BE2C (cell line): ENCODE data around the gene MAL.

Experiments
- DNase-seq: peaks from one replicate; pipeline ENCODE4 v3.0.0-alpha.2; 2020
- H3K27me3 ChIP-seq: fragments of 250-450 bp; sonication (Bioruptor Pico); 2 replicates; pipeline ENCODE4 v1.5.1; 2020; ENCODE audit warnings: mild to moderate bottlenecking
- H3K36me3 ChIP-seq: fragments of 250-450 bp; sonication (Bioruptor Pico); 2 replicates; pipeline ENCODE4 v1.5.1; 2020; ENCODE audit warnings: mild to moderate bottlenecking
- H3K4me1 ChIP-seq: fragments of 250-450 bp; sonication (Bioruptor Pico); 2 replicates; pipeline ENCODE4 v1.5.1; 2020
- H3K4me3 ChIP-seq: 2 replicates; pipeline ENCODE4 v1.5.1; 2011; ENCODE audit warnings: low read depth, low read length
- H3K9me3 ChIP-seq: fragments of 250-450 bp; sonication (Bioruptor Pico); 2 replicates; pipeline ENCODE4 v1.5.1; 2020
- CTCF ChIP-seq: IDR thresholded peaks from 2 replicates; pipeline ENCODE4 v1.5.1; 2012; ENCODE audit warnings: mild to moderate bottlenecking, low read depth, low read length

Gene MAL

GRCh38 chr2:94987074-94988020 is 38.2 kb upstream of the MAL start:
- DNase-seq = no peak
- TF ChIP-seq CTCF = no peak
- Histone ChIP-seq H3K4me1 (no peaks in the 10 kb centered on the region), H3K4me3 (no peak overlapping the region), H3K36me3 (no peaks in the 10 kb centered on the region), H3K27me3 (no peaks in the 10 kb centered on the region), H3K9me3 (no peaks in the 10 kb centered on the region)

GRCh38 chr2:94990956-94991355 is 34.6 kb upstream of the MAL start:
- DNase-seq = no peak
- Histone ChIP-seq H3K4me3 (no peak overlapping the region), H3K4me1 (no peaks in the 10 kb centered on the region), H3K27me3 (no peaks in the 10 kb centered on the region), H3K9me3 (no peaks in the 10 kb centered on the region), H3K36me3 (no peaks in the 10 kb centered on the region)
- no peak for TF ChIP-seq CTCF

- Histone ChIP-seq H3K9me3 (no peaks in the 10 kb centered on the region), H3K36me3 (no peaks in the 10 kb centered on the region), H3K27me3 (no peaks in the 10 kb centered on the region), H3K4me3 (no peak overlapping the region), H3K4me1 (no peaks in the 10 kb centered on the region)
- no peak for DNase-seq
- TF ChIP-seq CTCF = no peak
These were observed 33.1 kb upstream of the MAL start for GRCh38 chr2:94992360-94992759.

- Histone ChIP-seq H3K27me3 (no peaks in the 10 kb centered on the region), H3K4me1 (no peaks in the 10 kb centered on the region), H3K9me3 (no peaks in the 10 kb centered on the region), H3K4me3 (no peak overlapping the region), H3K36me3 (no peaks in the 10 kb centered on the region)
- no peak for TF ChIP-seq CTCF
- DNase-seq = no peak
These were observed 32.1 kb upstream of the MAL start for GRCh38 chr2:94993176-94994062.

- H3K36me3 ChIP-seq = no peaks in the 10 kb centered on the region
- H3K27me3 ChIP-seq = no peaks in the 10 kb centered on the region
- H3K4me1 ChIP-seq = no peaks in the 10 kb centered on the region
- DNase-seq = no peak
- H3K9me3 ChIP-seq = no peaks in the 10 kb centered on the region
- TF ChIP-seq CTCF = no peak
- H3K4me3 ChIP-seq = no peak overlapping the region
These were observed 31.2 kb upstream of the MAL start for GRCh38 chr2:94994063-94994913.
